ENCODE measurements around the gene BORA.
"Not testable (repeated sequence)": the region's sequence is repeated elsewhere in the genome, so short reads cannot be mapped to it uniquely, and the experiment has no call there.

Gene BORA

GRCh38 chr13:72774019-72774418 lies 46.3 kb downstream of the BORA start:
- DNase-seq, result no peak

GRCh38 chr13:72781451-72782439 lies 54.0 kb downstream of the BORA start, which contains the start of the genes DIS3 and PIBF1:
Gene DIS3, minus strand, starts transcription at chr13:72781900. Its CDS starts 68 bp downstream, at chr13:72781832.
Gene PIBF1, plus strand, starts transcription at chr13:72782133. Its CDS starts 1,337 bp downstream, at chr13:72783470.
- DNase-seq, result peak; percentile 92

GRCh38 chr13:72782717-72783116 lies 55.0 kb downstream of the BORA start:
- no peak for DNase-seq

- DNase-seq, result not testable (repeated sequence)
These were observed 57.0 kb downstream of the BORA start for GRCh38 chr13:72784679-72785078.

GRCh38 chr13:72788831-72789230 lies 61.1 kb downstream of the BORA start:
- DNase-seq, result no peak

GRCh38 chr13:72792640-72793039 lies 64.9 kb downstream of the BORA start:
- no peak for DNase-seq

GRCh38 chr13:72798817-72799216 lies 71.1 kb downstream of the BORA start:
- no peak for DNase-seq

GRCh38 chr13:72804301-72804700 lies 76.6 kb downstream of the BORA start:
- no peak for DNase-seq
